SK-N-SH treated with all-trans-retinoic acid at 6 μM for 48 hours (cell line): ENCODE results near the gene PLXNA3.

Experiments
- ATAC-seq: fragments of 200-7000 bp; cut with Tn5 transposase; 3 replicates; pipeline ENCODE4 v1.9.1; 2020; ENCODE audit warnings: mild to moderate bottlenecking, moderate library complexity
- BACH2 ChIP-seq: fragments of 250-450 bp; sonication (Bioruptor Pico); IDR thresholded peaks from 2 replicates; pipeline ENCODE4 v1.9.0; 2021; ENCODE audit warnings: mild to moderate bottlenecking, borderline replicate concordance
- ESRRG ChIP-seq: fragments of 250-450 bp; sonication (Bioruptor Pico); IDR thresholded peaks from 2 replicates; pipeline ENCODE4 v1.6.1; 2021; ENCODE audit warnings: mild to moderate bottlenecking
- GLIS3 ChIP-seq: fragments of 250-450 bp; sonication (Bioruptor Pico); IDR thresholded peaks from 2 replicates; pipeline ENCODE4 v1.5.0; 2020; ENCODE audit warnings: mild to moderate bottlenecking, moderate library complexity
- ISL1 ChIP-seq: fragments of 250-450 bp; sonication (Bioruptor Pico); IDR thresholded peaks from 2 replicates; pipeline ENCODE4 v2.1.2; 2022; ENCODE audit warnings: mild to moderate bottlenecking, moderate library complexity
- OSR1 ChIP-seq: fragments of 250-450 bp; sonication (Bioruptor Pico); IDR thresholded peaks from 2 replicates; pipeline ENCODE4 v1.8.0; 2022; ENCODE audit warnings: moderate library complexity, mild to moderate bottlenecking, inconsistent platforms
- PATZ1 ChIP-seq: fragments of 250-450 bp; sonication (Bioruptor Pico); IDR thresholded peaks from 2 replicates; pipeline ENCODE4 v1.8.0; 2020; ENCODE audit warnings: mild to moderate bottlenecking, moderate library complexity, borderline replicate concordance
- PPARA ChIP-seq: fragments of 250-450 bp; sonication (Bioruptor Pico); IDR thresholded peaks from 2 replicates; pipeline ENCODE4 v1.5.0; 2020; ENCODE audit warnings: mild to moderate bottlenecking, borderline replicate concordance
- RARB ChIP-seq: fragments of 250-450 bp; sonication (Bioruptor Pico); IDR thresholded peaks from 2 replicates; pipeline ENCODE4 v1.8.0; 2021; ENCODE audit warnings: mild to moderate bottlenecking, moderate library complexity
- SNAI2 ChIP-seq: fragments of 250-450 bp; sonication (Bioruptor Pico); IDR thresholded peaks from 2 replicates; pipeline ENCODE4 v1.5.0; 2020; ENCODE audit warnings: mild to moderate bottlenecking, moderate library complexity
- TCF4 ChIP-seq: fragments of 250-450 bp; sonication (Bioruptor Pico); IDR thresholded peaks from 2 replicates; pipeline ENCODE4 v1.8.0; 2021; ENCODE audit warnings: mild to moderate bottlenecking, moderate library complexity, borderline replicate concordance
- TOX ChIP-seq: fragments of 250-450 bp; sonication (Bioruptor Pico); IDR thresholded peaks from 2 replicates; pipeline ENCODE4 v1.8.0; 2021; ENCODE audit warnings: mild to moderate bottlenecking, moderate library complexity, borderline replicate concordance
- TSHZ2 ChIP-seq: fragments of 250-450 bp; sonication (Bioruptor Pico); IDR thresholded peaks from 2 replicates; pipeline ENCODE4 v1.5.0; 2020; ENCODE audit warnings: mild to moderate bottlenecking, moderate library complexity
- ZC3H10 ChIP-seq: fragments of 250-450 bp; sonication (Bioruptor Pico); IDR thresholded peaks from 2 replicates; pipeline ENCODE4 v1.5.1; 2021; ENCODE audit warnings: mild to moderate bottlenecking, moderate library complexity
- ZFP3 ChIP-seq: fragments of 250-450 bp; sonication (Bioruptor Pico); IDR thresholded peaks from 2 replicates; pipeline ENCODE4 v1.5.0; 2020; ENCODE audit warnings: mild to moderate bottlenecking, moderate library complexity
- ZFP30 ChIP-seq: fragments of 450-650 bp; formaldehyde crosslinking; IDR thresholded peaks from 2 replicates; pipeline ENCODE4 v1.5.0; 2022; ENCODE audit warnings: mild to moderate bottlenecking, moderate library complexity
- ZNF565 ChIP-seq: fragments of 450-650 bp; formaldehyde crosslinking; conservative IDR thresholded peaks from 2 replicates; pipeline ENCODE4 v1.5.0; 2020; ENCODE audit warnings: low read depth, mild to moderate bottlenecking, moderate library complexity
- ZNF70 ChIP-seq: fragments of 450-650 bp; formaldehyde crosslinking; IDR thresholded peaks from 2 replicates; pipeline ENCODE4 v1.5.0; 2020; ENCODE audit warnings: mild to moderate bottlenecking, moderate library complexity
- ZNF8 ChIP-seq: fragments of 450-650 bp; formaldehyde crosslinking; IDR thresholded peaks from 2 replicates; pipeline ENCODE4 v1.5.0; 2020; ENCODE audit warnings: mild to moderate bottlenecking, moderate library complexity
- TF ChIP-seq, protein P1 (sequence below): fragments of 250-450 bp; sonication (Bioruptor Pico); IDR thresholded peaks from 2 replicates; pipeline ENCODE4 v1.5.1; 2021; ENCODE audit warnings: mild to moderate bottlenecking, moderate library complexity
- TF ChIP-seq, protein P2 (sequence below): fragments of 250-450 bp; sonication (Bioruptor Pico); IDR thresholded peaks from 2 replicates; pipeline ENCODE4 v1.8.0; 2021; ENCODE audit warnings: low read depth, mild to moderate bottlenecking, moderate library complexity, borderline replicate concordance
- TF ChIP-seq, protein P3 (sequence below): fragments of 250-450 bp; sonication (Bioruptor Pico); IDR thresholded peaks from 2 replicates; pipeline ENCODE4 v1.5.1; 2020; ENCODE audit warnings: low read depth, mild to moderate bottlenecking, moderate library complexity

Gene PLXNA3

GRCh38 chrX:154462396-154462795 is 4.3 kb downstream of the PLXNA3 start (continued):
- TF ChIP-seq, protein P1, sequence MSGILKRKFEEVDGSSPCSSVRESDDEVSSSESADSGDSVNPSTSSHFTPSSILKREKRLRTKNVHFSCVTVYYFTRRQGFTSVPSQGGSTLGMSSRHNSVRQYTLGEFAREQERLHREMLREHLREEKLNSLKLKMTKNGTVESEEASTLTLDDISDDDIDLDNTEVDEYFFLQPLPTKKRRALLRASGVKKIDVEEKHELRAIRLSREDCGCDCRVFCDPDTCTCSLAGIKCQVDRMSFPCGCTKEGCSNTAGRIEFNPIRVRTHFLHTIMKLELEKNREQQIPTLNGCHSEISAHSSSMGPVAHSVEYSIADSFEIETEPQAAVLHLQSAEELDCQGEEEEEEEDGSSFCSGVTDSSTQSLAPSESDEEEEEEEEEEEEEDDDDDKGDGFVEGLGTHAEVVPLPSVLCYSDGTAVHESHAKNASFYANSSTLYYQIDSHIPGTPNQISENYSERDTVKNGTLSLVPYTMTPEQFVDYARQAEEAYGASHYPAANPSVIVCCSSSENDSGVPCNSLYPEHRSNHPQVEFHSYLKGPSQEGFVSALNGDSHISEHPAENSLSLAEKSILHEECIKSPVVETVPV: no peak
- TF ChIP-seq PATZ1 (CRISPR knock-in tag): no peak
- TF ChIP-seq ZFP30 (CRISPR knock-in tag): no peak
- TF ChIP-seq, protein P2, sequence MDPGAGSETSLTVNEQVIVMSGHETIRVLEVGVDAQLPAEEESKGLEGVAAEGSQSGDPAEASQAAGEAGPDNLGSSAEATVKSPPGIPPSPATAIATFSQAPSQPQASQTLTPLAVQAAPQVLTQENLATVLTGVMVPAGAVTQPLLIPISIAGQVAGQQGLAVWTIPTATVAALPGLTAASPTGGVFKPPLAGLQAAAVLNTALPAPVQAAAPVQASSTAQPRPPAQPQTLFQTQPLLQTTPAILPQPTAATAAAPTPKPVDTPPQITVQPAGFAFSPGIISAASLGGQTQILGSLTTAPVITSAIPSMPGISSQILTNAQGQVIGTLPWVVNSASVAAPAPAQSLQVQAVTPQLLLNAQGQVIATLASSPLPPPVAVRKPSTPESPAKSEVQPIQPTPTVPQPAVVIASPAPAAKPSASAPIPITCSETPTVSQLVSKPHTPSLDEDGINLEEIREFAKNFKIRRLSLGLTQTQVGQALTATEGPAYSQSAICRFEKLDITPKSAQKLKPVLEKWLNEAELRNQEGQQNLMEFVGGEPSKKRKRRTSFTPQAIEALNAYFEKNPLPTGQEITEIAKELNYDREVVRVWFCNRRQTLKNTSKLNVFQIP (CRISPR knock-in tag): no peak
- TF ChIP-seq RARB (CRISPR knock-in tag): no peak
- no peak for TF ChIP-seq ZNF8 (CRISPR knock-in tag)
- TF ChIP-seq TCF4 (CRISPR knock-in tag): no peak
- TF ChIP-seq ZNF70: no peak
- no peak for TF ChIP-seq TOX (CRISPR knock-in tag)
- TF ChIP-seq GLIS3 (CRISPR knock-in tag): no peak
- TF ChIP-seq ZC3H10 (CRISPR knock-in tag): no peak
- TF ChIP-seq OSR1 (CRISPR knock-in tag): no peak

GRCh38 chrX:154463611-154464220 is 5.6 kb downstream of the PLXNA3 start:
- no peak for TF ChIP-seq TCF4 (CRISPR knock-in tag)
- TF ChIP-seq ZNF565 (CRISPR knock-in tag): no peak
- TF ChIP-seq, protein P3, sequence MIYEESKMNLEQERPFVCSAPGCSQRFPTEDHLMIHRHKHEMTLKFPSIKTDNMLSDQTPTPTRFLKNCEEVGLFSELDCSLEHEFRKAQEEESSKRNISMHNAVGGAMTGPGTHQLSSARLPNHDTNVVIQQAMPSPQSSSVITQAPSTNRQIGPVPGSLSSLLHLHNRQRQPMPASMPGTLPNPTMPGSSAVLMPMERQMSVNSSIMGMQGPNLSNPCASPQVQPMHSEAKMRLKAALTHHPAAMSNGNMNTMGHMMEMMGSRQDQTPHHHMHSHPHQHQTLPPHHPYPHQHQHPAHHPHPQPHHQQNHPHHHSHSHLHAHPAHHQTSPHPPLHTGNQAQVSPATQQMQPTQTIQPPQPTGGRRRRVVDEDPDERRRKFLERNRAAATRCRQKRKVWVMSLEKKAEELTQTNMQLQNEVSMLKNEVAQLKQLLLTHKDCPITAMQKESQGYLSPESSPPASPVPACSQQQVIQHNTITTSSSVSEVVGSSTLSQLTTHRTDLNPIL (CRISPR knock-in tag): no peak
- no peak for TF ChIP-seq OSR1 (CRISPR knock-in tag)
- TF ChIP-seq ZFP3 (CRISPR knock-in tag): no peak
- TF ChIP-seq ZNF70: no peak
- no peak for TF ChIP-seq BACH2
- TF ChIP-seq TSHZ2 (CRISPR knock-in tag): no peak
- TF ChIP-seq ZNF8 (CRISPR knock-in tag): no peak
- TF ChIP-seq GLIS3 (CRISPR knock-in tag): no peak
- TF ChIP-seq RARB (CRISPR knock-in tag): no peak
- no peak for TF ChIP-seq ESRRG (CRISPR knock-in tag)
- ATAC-seq: no peak

DNA sequence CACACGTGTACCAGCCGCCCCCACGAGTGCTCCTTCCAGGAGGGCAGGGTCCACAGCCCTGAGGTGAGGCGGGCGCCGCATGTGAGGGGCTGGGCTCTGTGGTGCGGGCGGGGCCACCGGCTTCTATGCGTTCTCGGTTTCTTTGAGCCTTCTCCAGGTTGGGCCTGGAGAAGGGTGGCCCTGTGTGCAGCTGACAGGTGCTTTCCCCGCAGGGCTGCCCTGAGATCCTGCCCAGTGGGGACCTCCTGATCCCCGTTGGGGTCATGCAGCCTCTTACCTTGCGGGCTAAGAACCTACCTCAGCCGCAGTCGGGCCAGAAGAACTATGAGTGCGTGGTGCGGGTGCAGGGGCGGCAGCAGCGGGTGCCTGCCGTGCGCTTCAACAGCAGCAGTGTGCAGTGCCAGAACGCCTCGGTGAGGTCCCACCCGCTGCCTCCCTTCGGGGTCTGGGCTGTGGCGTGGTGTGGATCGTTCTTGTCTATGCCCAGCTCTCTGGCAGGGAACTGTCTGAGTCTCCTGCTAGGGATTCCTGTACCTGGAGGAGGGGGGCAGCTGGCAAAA is 6.8 kb downstream of the PLXNA3 start:
- ATAC-seq: no peak
- TF ChIP-seq ESRRG (CRISPR knock-in tag): no peak
- TF ChIP-seq TOX (CRISPR knock-in tag): no peak
- TF ChIP-seq BACH2: no peak
- TF ChIP-seq, all 23 proteins: peak for 0

DNA sequence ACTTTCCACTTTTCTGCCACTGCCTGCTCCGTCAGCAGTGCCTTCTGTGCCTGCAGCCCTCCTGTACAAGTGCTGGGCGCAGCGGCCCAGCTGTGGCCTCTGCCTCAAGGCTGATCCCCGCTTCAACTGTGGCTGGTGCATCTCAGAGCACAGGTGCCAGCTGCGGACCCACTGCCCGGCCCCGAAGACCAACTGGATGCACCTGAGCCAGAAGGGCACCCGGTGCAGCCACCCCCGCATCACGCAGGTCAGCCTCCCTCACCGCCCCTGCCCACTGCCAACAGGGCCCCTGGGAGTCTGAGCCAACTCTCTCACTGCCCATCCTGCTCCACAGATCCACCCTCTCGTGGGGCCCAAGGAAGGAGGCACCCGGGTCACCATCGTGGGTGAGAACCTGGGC is 7.5 kb downstream of the PLXNA3 start:
- no peak for ATAC-seq
- no peak for TF ChIP-seq GLIS3 (CRISPR knock-in tag)
- TF ChIP-seq ISL1: no peak
- no peak for TF ChIP-seq SNAI2 (CRISPR knock-in tag)
- TF ChIP-seq, protein P3 (CRISPR knock-in tag): no peak
- no peak for TF ChIP-seq PATZ1 (CRISPR knock-in tag)
- TF ChIP-seq ZNF565 (CRISPR knock-in tag): no peak
- TF ChIP-seq, protein P2 (CRISPR knock-in tag): no peak
- TF ChIP-seq PPARA: no peak
- no peak for TF ChIP-seq OSR1 (CRISPR knock-in tag)
